Measurements from ENCODE around the gene CDH23.

DNA sequence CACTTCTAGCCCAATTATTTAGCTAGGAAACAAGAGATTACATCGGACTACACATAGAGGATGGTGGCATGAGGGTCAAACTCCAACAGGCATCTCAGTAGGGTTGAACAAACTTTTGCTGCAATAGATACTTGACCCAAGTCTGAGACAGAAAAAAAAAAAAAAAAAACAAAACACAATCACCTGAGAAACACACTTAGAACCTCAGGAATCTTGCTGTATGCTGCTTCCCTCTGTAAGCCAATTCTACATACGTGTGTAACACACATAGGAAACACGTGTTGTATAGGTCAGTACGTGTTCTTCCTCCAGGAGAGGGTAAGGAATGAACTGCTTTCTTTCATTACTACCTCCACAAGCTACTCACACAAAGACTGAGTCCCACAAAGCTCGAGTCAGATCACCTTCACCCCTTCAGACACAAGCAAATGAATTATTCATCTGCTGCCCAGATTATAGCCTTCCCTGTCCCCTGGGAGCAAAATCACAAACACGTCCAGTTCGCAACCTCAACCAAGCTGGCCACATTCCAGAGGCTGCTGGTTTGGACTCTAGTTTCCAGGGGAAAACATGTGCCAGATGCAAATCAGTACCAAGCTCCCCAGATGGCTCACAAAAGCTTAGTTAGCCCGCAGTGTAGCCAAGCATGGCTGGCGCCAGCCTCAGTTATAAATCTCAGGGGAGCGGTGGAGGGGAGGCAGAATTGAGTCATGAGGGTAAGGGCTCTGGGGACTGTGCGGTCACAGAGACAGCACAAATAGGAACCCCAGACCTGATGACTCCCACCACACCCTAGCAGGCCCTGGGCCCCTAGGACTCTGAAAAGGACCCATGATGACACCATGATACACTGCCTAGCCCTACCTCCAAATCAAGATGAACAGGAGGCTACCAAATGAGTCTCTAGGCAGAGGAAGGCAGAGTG, 439.2 kb downstream of the CDH23 start:
- TF ChIP-seq, protein P1, sequence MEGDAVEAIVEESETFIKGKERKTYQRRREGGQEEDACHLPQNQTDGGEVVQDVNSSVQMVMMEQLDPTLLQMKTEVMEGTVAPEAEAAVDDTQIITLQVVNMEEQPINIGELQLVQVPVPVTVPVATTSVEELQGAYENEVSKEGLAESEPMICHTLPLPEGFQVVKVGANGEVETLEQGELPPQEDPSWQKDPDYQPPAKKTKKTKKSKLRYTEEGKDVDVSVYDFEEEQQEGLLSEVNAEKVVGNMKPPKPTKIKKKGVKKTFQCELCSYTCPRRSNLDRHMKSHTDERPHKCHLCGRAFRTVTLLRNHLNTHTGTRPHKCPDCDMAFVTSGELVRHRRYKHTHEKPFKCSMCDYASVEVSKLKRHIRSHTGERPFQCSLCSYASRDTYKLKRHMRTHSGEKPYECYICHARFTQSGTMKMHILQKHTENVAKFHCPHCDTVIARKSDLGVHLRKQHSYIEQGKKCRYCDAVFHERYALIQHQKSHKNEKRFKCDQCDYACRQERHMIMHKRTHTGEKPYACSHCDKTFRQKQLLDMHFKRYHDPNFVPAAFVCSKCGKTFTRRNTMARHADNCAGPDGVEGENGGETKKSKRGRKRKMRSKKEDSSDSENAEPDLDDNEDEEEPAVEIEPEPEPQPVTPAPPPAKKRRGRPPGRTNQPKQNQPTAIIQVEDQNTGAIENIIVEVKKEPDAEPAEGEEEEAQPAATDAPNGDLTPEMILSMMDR (IDR thresholded peaks at IDR 0.05; ENCODE audit: poor library complexity) = no peak
- no peak for TF ChIP-seq EZH2 (IDR thresholded peaks at IDR 0.05; ENCODE audit: borderline replicate concordance)
